ENCODE results near the gene AURKB. TPM values are rescaled to one million over a fixed set of nuclear protein-coding genes. Genes with fewer than 3 reads are reported as not detected.

Gene AURKB
- total RNA-seq, 1 donor from 2014 or later = 17.3 TPM

DNA sequence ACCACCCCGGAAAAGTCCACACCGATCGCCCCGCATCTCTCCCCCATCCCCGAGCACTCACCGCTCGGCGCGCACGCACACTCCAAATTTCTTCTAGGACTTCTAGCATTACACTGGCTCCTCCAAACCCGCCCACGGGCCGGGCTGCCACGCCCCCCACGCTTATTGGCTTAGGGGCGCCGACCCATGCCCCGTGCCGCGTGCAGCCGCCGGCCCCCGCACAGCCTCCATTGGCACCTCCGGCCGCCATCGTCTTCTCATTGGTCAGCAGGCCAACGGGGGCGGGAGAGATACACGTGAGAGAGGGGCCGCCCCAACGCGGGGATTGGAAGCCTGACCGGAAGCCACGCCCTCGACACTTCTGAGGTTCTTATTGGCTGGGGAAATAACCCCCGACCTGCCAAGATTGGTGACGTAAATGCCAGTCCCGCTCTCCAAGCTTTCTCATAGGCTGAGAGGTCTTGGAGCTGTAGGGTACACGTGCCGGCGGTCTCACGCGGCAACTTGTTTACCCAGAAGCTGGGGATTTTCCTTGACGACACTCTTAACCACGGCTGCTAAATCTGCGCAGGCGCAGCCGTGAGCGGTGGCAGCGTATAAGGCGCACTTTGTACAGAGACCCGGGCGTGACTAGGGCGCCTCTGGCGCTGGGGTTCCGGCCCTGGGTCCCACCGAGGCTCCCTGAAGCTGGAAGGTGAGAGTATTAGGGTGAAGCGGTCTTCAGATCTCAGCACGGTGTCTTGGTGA lies 54.0 kb downstream of the AURKB start:
- Mint-ChIP-seq H3K4me3 (ENCODE audit: unreplicated experiment) (no peak overlapping the region), H3K9me3 (ENCODE audit: unreplicated experiment) (peaks cover 18% of the 10 kb centered on the region), H3K4me1 (ENCODE audit: low read depth, unreplicated experiment) (peaks cover 29% of the 10 kb centered on the region), H3K27me3 (ENCODE audit: unreplicated experiment) (peaks cover 18% of the 10 kb centered on the region), H3K27ac (ENCODE audit: unreplicated experiment) (no peak overlapping the region), H3K36me3 (ENCODE audit: unreplicated experiment) (no peaks in the 10 kb centered on the region)
- TF ChIP-seq, protein P1, sequence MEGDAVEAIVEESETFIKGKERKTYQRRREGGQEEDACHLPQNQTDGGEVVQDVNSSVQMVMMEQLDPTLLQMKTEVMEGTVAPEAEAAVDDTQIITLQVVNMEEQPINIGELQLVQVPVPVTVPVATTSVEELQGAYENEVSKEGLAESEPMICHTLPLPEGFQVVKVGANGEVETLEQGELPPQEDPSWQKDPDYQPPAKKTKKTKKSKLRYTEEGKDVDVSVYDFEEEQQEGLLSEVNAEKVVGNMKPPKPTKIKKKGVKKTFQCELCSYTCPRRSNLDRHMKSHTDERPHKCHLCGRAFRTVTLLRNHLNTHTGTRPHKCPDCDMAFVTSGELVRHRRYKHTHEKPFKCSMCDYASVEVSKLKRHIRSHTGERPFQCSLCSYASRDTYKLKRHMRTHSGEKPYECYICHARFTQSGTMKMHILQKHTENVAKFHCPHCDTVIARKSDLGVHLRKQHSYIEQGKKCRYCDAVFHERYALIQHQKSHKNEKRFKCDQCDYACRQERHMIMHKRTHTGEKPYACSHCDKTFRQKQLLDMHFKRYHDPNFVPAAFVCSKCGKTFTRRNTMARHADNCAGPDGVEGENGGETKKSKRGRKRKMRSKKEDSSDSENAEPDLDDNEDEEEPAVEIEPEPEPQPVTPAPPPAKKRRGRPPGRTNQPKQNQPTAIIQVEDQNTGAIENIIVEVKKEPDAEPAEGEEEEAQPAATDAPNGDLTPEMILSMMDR (IDR thresholded peaks at IDR 0.05; ENCODE audit: partially characterized antibody, unreplicated experiment) = no peak
- DNase-seq = peak; percentile 99

DNA sequence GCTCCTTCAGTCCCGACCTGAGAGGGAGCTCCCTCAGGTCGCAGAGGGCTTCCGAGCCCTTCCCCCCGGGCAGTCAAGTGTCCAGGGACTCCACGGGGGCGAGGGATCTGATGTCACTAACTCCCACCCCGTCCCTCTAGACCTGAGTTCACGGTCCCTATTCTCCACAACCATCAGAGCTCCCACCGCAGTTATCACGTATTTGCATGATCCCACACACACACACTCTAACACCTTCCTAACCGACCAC lies 54.5 kb downstream of the AURKB start:
- peaks cover 25% of the 10 kb centered on the region for H3K4me1 Mint-ChIP-seq (ENCODE audit: low read depth, unreplicated experiment)
- no peak overlapping the region for H3K4me3 Mint-ChIP-seq (ENCODE audit: unreplicated experiment)
- TF ChIP-seq, protein P1 (IDR thresholded peaks at IDR 0.05; ENCODE audit: partially characterized antibody, unreplicated experiment) = no peak
- peaks cover 17% of the 10 kb centered on the region for H3K9me3 Mint-ChIP-seq (ENCODE audit: unreplicated experiment)
- peaks cover 17% of the 10 kb centered on the region for H3K27me3 Mint-ChIP-seq (ENCODE audit: unreplicated experiment)
- DNase-seq = no peak
- no peak overlapping the region for H3K27ac Mint-ChIP-seq (ENCODE audit: unreplicated experiment)
- no peaks in the 10 kb centered on the region for H3K36me3 Mint-ChIP-seq (ENCODE audit: unreplicated experiment)

GRCh38 chr17:8155231-8155995 lies 55.0 kb downstream of the AURKB start:
- peaks cover 17% of the 10 kb centered on the region for H3K27me3 Mint-ChIP-seq (ENCODE audit: unreplicated experiment)
- TF ChIP-seq, protein P1 (IDR thresholded peaks at IDR 0.05; ENCODE audit: partially characterized antibody, unreplicated experiment) = no peak
- peaks cover 24% of the 10 kb centered on the region for H3K4me1 Mint-ChIP-seq (ENCODE audit: low read depth, unreplicated experiment)
- peaks cover 19% of the 10 kb centered on the region for H3K9me3 Mint-ChIP-seq (ENCODE audit: unreplicated experiment)
- DNase-seq = no peak
- no peak overlapping the region for H3K4me3 Mint-ChIP-seq (ENCODE audit: unreplicated experiment)
- no peaks in the 10 kb centered on the region for H3K36me3 Mint-ChIP-seq (ENCODE audit: unreplicated experiment)
- H3K27ac Mint-ChIP-seq (ENCODE audit: unreplicated experiment) = no peak overlapping the region

Small RNA genes lying within 50 kb of the gene (microRNA-seq; reads per million reads assigned to microRNA genes)
- 137 reads per million, percentile 77 among the genes with 10 or more reads in this experiment for gene MIR4521 (ENCODE audit: unreplicated experiment)

Other genes starting within 250 kb of the AURKB start
- not detected for gene GUCY2D, start 208.0 kb downstream of the AURKB start, total RNA-seq (ENCODE audit: unreplicated experiment)
- gene ALOX15B, start 171.5 kb downstream of the AURKB start, total RNA-seq (ENCODE audit: unreplicated experiment) = not detected
- not detected for gene ALOX12B, start 122.9 kb downstream of the AURKB start, total RNA-seq (ENCODE audit: unreplicated experiment)
- not detected for gene ALOXE3, start 92.1 kb downstream of the AURKB start, total RNA-seq (ENCODE audit: unreplicated experiment)
- gene HES7, start 86.5 kb downstream of the AURKB start, total RNA-seq (ENCODE audit: unreplicated experiment) = 2.2 TPM
- gene PER1, start 58.2 kb downstream of the AURKB start, total RNA-seq (ENCODE audit: unreplicated experiment) = 64.6 TPM
- gene VAMP2, start 47.6 kb downstream of the AURKB start, total RNA-seq (ENCODE audit: unreplicated experiment) = 117 TPM
- gene TMEM107, start 34.2 kb downstream of the AURKB start, total RNA-seq (ENCODE audit: unreplicated experiment) = 12.8 TPM
- gene BORCS6, start 20.4 kb downstream of the AURKB start, total RNA-seq (ENCODE audit: unreplicated experiment) = 14.2 TPM
- gene CTC1, start 37.5 kb upstream of the AURKB start, total RNA-seq (ENCODE audit: unreplicated experiment) = 85.3 TPM
- gene PFAS, start 38.7 kb upstream of the AURKB start, total RNA-seq (ENCODE audit: unreplicated experiment) = 74.6 TPM
- 29.5 TPM for gene RANGRF, start 78.1 kb upstream of the AURKB start, total RNA-seq (ENCODE audit: unreplicated experiment)
- gene SLC25A35, start 84.8 kb upstream of the AURKB start, total RNA-seq (ENCODE audit: unreplicated experiment) = 4.0 TPM
- gene ARHGEF15, start 99.7 kb upstream of the AURKB start, total RNA-seq (ENCODE audit: unreplicated experiment) = 0.66 TPM
- not detected for gene ODF4, start 129.3 kb upstream of the AURKB start, total RNA-seq (ENCODE audit: unreplicated experiment)
- 941 TPM for gene RPL26, start 172.6 kb upstream of the AURKB start, total RNA-seq (ENCODE audit: unreplicated experiment)
- not detected for gene RNF222, start 187.3 kb upstream of the AURKB start, total RNA-seq (ENCODE audit: unreplicated experiment)
- 51.7 TPM for gene NDEL1, start 225.3 kb upstream of the AURKB start, total RNA-seq (ENCODE audit: unreplicated experiment)